ENCODE results near the gene ZCCHC24.

Gene ZCCHC24

DNA sequence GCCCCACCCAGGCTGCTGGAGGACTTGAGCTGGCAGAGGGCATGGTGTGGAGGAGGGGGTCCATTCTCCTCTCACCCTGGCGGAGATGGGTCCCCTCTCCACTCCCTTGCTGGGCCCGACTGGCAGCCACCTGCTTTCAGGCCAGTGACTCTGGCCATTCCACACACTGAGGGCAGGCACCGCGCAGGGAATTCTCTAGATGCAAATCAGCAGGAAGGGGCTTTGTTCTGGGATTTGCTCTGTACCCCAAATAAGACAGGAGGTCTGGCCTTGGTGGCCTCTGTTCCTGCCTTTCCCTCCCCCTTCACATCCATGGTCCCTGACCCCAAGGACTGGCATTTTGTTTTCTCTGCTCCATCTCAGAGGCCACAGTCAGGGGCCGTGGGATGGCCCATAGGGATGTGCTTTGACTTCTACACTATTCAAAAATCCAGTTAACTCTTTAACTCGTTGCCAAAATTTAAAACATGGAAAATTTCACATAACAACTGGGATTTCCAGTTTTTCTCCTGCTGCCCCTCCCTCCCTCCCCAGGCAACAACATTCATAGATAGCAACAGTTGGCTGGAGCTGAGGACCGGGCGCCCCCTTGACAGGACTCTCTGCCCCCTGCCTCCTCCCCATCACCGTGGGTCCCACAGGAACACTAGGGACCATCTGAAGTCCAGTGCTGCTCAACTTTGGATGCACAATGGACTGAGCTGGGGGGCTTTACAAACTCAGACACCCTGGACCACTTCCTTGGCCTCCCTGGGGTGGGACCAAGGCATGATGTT is 64.3 kb downstream of the ZCCHC24 start:
- no peak for DNase-seq

DNA sequence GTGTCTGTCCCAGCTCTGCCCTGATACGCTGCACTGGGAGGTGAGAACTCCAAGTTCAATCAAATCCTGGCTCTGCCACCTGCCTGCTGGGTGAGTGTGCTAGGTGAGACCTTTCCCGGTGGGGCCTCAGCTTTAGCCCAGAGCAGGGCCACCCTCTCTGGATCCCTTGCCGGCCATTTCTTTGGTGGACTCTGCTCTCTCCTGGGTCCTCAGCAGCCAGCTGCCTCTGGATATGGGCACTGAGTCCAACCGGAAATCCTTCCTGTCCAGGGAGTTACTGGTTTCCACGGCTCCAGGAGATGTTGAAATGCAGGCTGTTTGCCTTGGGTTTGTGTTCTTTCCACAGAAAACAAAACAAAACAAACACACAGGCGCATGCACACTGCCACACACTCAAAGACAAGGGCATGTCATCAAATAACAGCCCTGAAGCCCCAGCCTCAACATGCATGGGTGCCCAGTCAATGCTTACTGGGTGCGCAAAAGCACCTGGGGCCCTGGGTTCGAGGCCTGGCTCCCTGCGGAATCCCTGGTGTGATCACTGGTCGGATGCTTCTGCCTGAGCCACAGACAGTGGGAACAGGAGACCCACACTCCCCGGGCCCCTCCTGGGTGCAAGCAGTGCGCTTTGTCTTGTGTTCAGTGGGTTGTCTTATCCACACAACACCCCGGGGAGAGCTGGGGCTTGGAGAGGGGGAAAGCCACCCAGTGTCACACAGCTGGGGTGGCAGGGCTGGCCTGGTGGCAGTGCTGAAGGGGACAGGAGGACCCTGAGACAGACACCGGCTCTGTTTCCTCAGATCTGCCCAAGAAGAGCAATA is 65.1 kb downstream of the ZCCHC24 start:
- DNase-seq, result peak; percentile 70

GRCh38 chr10:79379512-79380124 is 65.8 kb downstream of the ZCCHC24 start:
- no peak for DNase-seq

DNA sequence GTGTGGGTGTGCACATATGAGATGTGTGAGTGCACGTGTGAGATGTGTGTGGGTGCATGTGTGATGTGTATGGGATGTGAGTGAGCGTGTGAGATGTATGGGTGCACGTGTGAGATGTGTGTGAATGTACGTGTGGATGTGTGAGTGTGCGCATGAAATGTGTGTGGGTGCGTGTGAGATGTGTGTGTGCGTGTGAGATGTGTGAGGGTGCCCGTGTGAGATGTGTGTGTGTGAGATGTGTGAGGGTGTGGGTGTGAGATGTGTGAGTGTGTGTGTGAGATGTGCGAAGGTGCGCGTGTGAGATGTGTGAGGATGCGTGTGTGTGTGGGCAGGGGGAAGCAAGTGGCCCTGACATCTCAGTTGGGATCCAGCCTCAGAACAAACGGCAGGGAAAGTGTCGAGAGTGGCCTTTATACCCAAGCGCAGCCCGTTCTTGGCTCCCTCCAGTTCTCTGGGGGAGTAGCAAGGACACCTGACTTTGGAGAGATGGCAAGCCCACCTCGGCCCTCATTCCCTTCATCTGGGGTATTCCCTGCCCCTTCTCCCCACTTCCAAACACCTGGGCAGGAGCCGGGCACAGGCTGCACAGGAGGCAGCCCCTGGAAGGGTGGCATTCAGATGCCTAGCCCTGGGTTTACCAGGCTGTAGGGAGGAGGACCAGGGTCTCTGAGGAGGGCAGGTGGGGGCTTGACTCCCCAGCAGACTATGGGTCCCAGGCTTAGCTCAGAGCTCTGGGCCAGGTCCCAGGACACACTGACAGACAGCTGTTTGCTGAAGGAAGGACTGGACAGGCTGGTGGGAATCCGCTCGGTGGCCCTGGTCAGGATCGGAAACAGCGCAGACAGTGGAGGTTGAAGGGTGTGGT is 66.5 kb downstream of the ZCCHC24 start:
- no peak for DNase-seq

GRCh38 chr10:79378383-79378646 is 67.1 kb downstream of the ZCCHC24 start:
- DNase-seq, result no peak

GRCh38 chr10:79377557-79378382 is 67.7 kb downstream of the ZCCHC24 start:
- DNase-seq, result no peak

DNA sequence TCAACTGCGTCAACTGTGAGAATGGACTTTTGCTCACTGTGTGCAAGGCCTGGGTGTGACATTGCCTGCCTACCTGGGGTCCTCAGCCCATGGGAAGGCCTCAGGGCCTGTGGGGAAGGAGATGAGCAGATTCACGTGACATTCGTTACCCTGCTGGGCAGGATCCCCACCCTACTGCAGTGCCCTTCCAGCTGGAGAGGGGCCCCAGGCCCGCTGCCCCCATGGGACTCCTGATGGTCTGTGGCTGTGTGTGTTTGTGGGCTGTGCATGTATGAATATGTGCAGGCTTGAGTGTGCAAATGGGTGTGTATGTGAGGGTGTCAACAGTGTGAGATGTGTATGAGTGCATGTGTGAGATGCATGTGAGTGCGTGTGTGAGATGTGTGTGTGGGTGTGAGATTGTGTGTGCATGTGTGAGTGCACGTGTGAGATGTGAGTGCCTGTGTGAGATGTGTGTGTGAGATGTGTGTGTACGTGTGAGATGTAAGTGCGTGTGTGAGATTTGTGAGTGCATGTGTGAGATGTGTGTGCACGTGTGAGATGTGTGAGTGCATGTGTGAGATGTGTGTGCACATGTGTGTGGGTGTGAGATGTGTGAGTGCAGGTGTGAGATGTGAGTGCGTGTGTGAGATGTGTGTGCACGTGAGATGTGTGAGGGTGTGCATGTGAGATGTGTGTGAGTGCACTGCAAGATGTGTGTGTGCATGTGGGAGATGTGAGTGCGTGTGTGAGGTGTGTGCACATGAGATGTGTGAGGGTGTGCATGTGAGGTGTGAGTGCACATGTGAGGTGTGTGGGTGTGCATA is 68.5 kb downstream of the ZCCHC24 start:
- DNase-seq, result no peak

DNA sequence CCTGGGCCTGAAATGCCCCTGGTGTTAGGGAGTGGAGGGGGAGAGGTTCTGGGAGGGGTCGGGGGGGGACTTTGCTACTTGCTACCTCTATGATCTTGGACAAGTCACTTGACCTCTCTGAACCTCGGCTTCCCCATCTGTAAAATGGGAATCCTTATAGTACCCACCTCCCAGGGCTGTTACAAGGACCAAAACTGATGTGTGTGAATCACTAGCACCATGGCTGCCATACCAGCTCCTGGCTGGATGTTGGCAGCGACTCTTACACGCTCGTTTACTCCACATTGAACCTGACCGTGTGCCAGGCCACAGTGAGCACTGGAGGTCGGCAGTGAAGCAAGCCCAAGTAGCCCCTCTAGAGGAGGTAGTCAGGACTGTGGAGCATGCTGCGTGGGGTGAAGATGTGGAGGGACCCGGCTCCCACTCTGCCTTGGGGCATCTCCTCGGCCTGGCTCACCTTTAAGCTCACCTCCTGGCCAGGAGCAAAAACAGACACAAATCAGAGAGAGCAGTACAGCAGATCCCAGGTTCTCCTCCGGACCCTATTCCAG is 69.3 kb downstream of the ZCCHC24 start:
- no peak for DNase-seq

- no peak for DNase-seq
These were observed 69.9 kb downstream of the ZCCHC24 start for GRCh38 chr10:79375321-79376077.

DNA sequence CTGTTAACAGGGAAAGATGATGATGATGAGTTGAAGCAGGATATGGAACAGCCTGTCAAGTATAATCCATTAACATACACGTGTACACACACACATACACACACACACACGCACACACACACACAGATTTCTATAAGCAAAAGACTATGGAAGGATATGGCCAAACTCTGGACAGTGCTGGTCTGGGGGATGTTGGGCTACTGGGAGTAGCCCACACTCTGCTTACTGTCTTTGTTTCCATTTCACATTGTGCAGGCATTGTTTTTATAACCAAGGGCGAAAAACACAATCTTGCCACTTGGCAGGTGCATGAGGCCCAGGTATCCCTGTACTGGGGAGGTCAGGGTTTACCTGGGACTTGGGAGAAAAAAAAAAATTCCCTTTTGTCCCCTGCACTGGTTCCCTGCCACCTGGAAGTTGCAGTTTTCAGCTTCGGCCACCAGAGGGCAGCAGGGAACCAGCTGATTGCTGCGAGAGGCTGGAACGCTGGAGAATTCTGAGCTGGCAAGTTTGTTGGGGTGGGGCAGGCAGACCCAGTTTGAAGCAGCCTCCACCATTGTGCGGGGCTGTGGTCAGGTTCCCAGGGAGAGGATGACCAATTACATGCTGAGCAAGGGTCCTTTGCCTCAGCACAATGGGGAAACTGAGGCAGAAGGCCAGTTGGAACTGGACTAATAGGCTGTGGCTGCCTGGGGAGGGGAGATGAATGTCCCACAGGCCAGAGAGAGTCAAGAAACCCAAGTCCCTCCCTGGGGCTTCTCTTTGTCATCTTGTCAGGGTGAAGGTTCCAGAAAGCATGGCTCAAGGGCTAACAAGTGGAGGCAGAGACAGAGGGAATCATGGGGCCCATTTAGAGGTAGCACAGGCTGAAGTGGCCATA is 70.9 kb downstream of the ZCCHC24 start:
- DNase-seq, result peak; percentile 31

- DNase-seq, result no peak
These were observed 72.6 kb downstream of the ZCCHC24 start for GRCh38 chr10:79372871-79373270.

- DNase-seq, result no peak
These were observed 77.8 kb downstream of the ZCCHC24 start for GRCh38 chr10:79367426-79368189.

- no peak for DNase-seq
These were observed 83.6 kb downstream of the ZCCHC24 start for GRCh38 chr10:79361726-79362397.

DNA sequence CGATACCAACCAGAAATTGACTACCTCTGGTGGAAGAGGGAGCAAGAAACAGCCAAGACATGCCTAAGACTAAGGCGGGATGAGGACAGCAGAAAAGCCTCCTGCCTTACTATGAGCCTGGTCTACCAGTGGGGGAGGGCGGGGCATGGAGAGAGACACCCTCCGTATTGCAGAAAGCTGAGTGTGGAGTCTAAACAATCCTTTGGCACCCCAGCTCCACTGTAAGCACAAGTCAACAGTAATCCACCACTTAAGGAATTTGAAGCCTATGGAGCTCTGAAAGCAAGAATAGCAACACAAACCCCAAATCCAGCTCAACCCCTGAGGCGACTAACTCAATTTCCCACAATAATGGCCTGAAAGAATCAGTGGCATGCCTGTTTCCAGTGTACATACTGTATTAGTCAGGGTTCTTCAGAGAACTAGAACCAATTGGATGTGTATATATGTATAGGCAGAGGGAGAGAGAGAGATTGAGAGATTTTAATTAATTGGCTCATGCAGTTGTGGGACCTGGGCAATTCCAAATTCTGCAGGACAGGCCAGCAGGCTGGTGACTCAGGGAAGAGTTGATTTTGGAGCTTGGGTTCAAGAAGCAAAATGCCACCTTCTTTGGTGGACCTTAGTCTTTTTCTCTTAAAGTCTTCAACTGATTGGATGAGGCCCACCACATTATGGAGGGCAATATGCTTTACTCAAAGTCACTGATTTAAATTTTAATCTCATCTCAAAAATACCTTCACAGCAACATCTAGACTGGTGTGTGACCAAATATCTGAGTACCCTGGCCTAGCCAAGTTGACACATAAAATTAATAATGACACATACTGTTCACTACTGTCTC is 84.7 kb downstream of the ZCCHC24 start:
- DNase-seq, result no peak

DNA sequence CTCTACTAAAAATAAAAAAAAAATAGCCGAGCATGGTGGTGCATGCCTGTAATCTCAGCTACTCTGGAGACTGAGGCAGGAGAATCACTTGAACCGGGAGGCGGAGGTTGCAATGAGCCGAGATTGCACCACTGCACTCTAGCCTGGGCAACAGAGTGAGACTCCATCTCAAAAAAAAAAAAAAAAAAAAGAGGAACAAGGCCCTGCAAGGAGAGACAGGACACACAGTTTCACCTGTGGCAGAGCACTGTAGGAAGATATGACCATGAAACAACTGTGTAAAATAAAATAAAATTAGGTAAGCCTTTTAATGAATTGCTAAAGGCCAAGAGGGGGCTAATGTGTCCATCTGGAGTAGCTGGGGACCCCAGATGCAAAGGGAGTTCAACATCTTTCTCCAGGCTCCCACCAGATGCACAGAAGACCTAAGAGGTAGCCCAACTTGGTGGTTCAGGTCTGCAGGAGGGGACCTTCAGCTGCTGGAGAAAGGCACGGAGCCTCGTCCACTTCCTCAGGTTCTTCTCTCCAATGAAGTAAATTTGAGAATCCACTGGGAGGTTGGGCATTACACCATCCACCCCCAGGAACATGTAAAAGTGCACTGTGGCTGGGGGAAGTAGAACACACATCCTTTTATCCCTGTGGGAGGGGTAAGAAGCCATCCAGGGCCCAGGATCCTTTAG is 85.5 kb downstream of the ZCCHC24 start:
- no peak for DNase-seq

GRCh38 chr10:79358811-79359210 is 86.6 kb downstream of the ZCCHC24 start:
- DNase-seq, result no peak
